Ureter (tissue), 1 donor: ENCODE data around the gene NPPB. TPM values are rescaled to one million over a fixed set of nuclear protein-coding genes. Genes with fewer than 3 reads are reported as not detected.

Experiments used
- DNase-seq: peaks from one replicate; pipeline ENCODE4 v3.0.0-alpha.2; 2020; ENCODE audit warnings: low spot score
- total RNA-seq: library from RNA; stranded (reverse); gene quantifications from one replicate; pipeline ENCODE4 v1.2.4, GENCODE V29; 2023
- donor health status: DM: yes; HTN: yes; CAD: no.

Gene NPPB
- total RNA-seq, 1 donor from 2014 or later, result not detected

GRCh38 chr1:11835441-11836225, 23.1 kb downstream of the NPPB start:
- no peak for DNase-seq

GRCh38 chr1:11833900-11834299, 24.8 kb downstream of the NPPB start:
- DNase-seq, result no peak

- no peak for DNase-seq
These were observed 25.2 kb downstream of the NPPB start for GRCh38 chr1:11833497-11833896.

GRCh38 chr1:11831945-11832725, 26.6 kb downstream of the NPPB start:
- DNase-seq, result no peak

GRCh38 chr1:11828511-11828910, 30.2 kb downstream of the NPPB start:
- DNase-seq, result no peak

DNA sequence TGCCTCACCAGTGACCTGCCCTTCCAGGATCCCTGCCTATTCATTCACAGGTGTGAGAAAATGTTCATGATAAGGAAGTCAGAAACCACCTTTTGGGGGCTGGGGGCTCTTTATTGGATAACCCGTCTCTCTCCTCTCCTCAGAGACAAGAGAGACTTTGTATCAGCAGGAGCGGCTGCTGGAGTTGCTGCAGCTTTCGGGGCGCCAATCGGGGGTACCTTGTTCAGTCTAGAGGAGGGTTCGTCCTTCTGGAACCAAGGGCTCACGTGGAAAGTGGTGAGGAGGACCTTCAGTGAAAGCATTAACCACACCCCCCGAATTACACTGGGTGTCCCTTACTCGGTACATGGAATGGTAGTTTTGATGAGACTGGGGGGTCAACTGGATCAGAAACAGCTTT, 31.8 kb downstream of the NPPB start:
- no peak for DNase-seq

DNA sequence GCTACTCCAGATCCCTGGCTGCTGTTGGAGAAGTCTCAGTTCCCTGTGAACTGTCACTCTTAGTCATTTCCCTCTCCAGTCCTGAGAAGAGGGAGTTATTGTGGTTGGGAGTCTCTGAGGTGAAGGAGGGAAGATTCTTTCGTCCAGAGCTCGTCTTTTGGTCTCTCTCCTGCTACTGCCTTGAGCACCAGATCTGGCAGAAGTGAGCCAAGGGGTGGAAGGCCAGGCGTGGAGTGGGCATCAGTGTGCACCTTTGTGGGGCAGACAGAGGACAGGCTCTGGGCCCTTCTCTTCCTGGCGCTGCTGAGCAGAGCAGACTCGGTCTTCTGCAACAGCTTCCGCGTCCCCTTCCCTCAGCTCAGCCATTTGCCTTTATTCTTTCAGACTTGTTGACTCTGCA, 33.6 kb downstream of the NPPB start:
- no peak for DNase-seq

DNA sequence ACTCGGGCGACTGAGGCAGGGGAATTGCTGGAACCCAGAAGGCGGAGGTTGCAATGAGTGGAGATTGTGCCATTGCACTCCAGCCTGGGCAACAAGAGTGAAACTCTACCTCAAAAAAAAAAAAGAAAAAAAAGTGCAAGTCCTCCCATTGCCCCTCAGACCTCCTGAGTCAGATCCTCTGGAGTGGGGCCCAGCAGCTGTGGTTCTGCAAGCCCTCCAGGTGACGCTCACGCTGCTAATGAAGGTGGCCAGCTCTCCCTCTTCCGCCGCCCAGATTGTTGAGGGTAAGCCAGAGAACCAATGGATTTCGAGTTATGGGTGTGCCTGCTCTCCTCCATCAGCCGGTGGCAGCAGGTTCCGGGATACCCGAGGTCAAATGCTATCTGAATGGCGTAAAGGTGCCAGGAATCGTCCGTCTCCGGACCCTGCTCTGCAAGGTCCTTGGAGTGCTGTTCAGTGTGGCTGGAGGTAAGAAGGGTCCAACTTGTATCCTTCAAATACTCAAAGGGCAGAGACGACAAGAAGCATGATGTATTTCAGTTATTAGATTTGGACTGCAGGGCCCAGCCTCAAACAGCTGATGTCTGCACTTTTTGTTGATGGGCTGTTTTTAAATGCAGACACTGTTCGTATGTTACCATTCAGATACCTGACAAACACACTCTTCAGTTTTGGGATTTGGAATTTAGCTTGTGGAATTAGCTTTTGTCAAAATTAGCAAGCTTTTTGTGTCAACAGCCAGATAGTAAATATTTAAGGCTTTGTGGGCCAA, 35.2 kb downstream of the NPPB start:
- no peak for DNase-seq

DNA sequence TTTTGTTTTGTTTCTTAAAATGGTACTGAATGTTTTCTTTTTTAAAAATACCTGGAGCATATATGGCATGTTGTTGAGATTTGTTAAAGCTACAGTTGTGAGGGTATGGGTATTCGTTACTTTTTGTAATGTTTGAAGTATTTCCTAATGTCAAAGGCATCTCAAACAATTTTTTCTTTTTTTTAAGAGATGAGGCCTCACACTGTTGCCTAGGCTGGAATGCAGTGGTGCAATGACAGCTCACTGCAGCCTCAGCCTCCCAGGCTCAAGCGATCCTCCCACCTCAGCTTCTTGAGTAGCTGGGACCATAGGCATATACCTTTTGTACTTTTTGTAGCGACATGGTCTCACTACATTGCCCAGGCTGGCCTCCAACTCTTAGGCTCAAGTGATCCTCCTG, 36.7 kb downstream of the NPPB start:
- no peak for DNase-seq

GRCh38 chr1:11817192-11817591, 41.6 kb downstream of the NPPB start:
- no peak for DNase-seq

DNA sequence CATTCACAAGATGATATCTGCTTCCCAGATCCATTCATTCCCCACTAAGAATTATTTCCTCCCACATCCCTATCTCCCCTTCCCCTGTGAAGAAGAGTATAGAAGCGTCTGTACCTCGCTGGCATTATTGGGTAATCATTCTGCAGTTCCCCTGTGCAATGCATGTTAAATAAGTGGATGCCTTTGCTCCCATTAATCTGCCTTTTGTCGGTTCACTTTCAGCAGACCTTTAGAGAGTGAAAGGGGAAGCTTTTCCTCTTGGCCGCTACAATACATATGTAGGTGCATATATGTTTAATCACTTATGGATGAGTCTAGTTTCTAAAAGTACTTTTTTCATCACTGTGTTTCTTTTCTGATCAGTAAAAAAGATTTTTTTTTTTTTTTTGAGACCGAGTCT, 45.7 kb downstream of the NPPB start:
- DNase-seq, result no peak

Other genes with a start within 250 kb of the NPPB start
- 3.5 TPM for gene FBXO2, start 204.5 kb downstream of the NPPB start, total RNA-seq
- 19.3 TPM for gene FBXO44, start 204.1 kb downstream of the NPPB start, total RNA-seq
- 7.5 TPM for gene FBXO6, start 194.7 kb downstream of the NPPB start, total RNA-seq
- gene MAD2L2, start 177.8 kb downstream of the NPPB start, total RNA-seq, result 16.6 TPM
- gene DRAXIN, start 167.2 kb downstream of the NPPB start, total RNA-seq, result 0.08 TPM
- gene AGTRAP, start 122.8 kb downstream of the NPPB start, total RNA-seq, result 33.1 TPM
- 0.68 TPM for gene C1orf167, start 96.8 kb downstream of the NPPB start, total RNA-seq
- gene MTHFR, start 53.0 kb downstream of the NPPB start, total RNA-seq, result 55.4 TPM
- 25.9 TPM for gene CLCN6, start 52.8 kb downstream of the NPPB start, total RNA-seq
- gene NPPA, start 11.2 kb downstream of the NPPB start, total RNA-seq, result not detected
- 36.6 TPM for gene KIAA2013, start 67.5 kb upstream of the NPPB start, total RNA-seq
- 54.5 TPM for gene PLOD1, start 75.8 kb upstream of the NPPB start, total RNA-seq
- gene MFN2, start 121.5 kb upstream of the NPPB start, total RNA-seq, result 116 TPM
- 28.0 TPM for gene MIIP, start 160.6 kb upstream of the NPPB start, total RNA-seq
- gene TNFRSF8, start 204.4 kb upstream of the NPPB start, total RNA-seq, result 0.36 TPM